Dedifferentiated amniotic fluid mesenchymal stem cell (primary cell): ENCODE data around the gene BRMS1.
"Not testable (repeated sequence)": the region's sequence is repeated elsewhere in the genome, so short reads cannot be mapped to it uniquely, and the experiment has no call there.

Experiments
- DNase-seq: peaks from one replicate; pipeline ENCODE4 v3.0.0-alpha.2; 2016; ENCODE audit errors: extremely low spot score

BRMS1 gene

DNA sequence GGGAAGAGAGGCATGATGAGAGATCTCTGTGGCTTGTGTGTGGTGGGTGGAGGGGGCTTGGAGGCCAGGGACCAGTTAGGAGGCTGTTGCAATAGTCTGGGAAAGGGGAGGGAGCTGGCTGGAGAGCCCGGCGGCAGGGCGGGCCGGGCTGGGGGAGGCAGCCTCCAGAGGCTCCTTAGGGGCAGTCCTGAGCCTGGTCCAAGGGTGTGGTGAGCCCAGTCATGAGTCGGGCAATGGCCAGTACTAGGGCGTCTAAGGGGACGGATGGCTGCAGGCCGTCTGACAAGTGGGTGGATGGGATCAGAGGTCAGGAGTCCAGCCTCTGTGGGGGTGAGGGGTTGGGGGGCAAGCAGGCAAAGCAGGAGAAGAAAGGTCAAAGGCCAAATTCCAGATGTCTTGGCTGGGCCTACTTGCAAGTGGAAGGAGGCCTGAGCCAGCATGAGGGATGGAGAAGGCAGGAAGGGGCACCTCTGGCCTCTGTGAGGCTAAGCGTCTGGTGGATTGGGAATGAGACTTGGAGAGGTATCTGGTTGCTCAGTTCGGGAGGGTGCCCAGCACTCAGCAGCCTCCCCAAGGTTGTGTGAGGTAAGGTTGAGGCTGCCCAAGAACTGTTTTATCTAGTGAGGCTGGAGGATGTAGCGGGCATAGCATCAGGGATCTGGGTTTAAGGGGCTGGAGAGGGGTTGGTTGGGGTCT is 22.0 kb downstream of the BRMS1 start:
- no peak for DNase-seq

DNA sequence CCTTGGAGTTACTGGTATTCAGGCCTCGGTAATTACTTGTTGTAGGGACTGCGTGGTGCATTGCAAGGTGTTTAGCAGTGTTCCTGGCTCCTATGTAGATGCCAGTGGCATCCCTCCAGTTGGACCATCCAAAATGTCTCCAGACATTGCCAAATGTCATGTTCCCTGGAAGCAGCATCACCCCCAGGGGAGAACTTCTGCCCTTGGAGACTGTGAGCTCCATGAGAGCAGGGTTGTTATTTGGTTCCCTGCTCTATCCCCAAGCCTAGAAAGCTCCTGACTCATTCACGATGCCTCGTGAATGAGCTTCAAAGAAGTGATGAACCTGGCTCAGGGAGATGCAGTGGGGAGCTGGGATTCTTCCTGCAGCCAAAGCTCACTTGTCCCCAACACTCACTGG is 23.3 kb downstream of the BRMS1 start:
- no peak for DNase-seq

DNA sequence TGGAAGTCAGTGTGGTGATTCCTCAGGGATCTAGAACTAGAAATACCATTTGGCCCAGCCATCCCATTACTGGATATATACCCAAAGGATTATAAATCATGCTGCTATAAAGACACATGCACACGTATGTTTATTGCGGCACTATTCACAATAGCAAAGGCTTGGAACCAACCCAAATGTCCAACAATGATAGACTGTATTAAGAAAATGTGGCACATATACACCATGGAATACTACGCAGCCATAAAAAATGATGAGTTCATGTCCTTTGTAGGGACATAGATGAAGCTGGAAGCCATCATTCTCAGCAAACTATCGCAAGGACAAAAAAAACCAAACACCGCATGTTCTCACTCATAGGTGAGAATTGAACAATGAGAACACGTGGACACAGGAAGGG is 24.2 kb downstream of the BRMS1 start:
- DNase-seq, result not testable (repeated sequence)

DNA sequence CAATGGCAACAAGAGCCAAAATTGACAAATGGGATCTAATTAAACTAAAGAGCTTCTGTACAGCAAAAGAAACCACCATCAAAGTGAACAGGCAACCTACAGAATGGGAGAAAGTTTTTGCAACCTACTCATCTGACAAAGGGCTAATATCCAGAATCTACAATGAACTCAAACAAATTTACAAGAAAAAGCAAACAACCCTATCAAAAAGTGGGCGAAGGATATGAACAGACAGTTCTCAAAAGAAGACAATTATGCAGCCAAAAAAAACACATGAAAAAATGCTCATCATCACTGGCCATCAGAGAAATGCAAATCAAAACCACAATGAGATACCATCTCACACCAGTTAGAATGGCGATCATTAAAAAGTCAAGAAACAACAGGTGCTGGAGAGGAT is 24.6 kb downstream of the BRMS1 start:
- not testable (repeated sequence) for DNase-seq

DNA sequence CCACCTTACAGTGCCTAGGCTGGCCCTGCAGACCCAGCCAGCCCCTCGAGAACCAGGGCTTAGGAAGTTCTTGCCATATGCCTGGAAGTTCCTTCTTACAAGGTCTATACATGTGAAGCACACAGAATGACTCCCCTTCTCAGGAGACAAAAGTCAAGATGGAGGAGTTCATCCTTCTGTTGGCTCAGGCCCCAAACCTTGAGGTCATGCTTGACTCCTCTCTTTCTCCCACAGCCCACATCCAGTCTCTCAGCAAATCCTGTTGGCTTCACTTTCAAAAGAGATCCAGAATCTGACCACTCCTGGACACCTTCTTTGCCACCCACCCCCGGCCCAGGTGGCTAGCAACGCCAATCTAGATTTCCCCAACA is 26.3 kb downstream of the BRMS1 start:
- DNase-seq, result no peak

DNA sequence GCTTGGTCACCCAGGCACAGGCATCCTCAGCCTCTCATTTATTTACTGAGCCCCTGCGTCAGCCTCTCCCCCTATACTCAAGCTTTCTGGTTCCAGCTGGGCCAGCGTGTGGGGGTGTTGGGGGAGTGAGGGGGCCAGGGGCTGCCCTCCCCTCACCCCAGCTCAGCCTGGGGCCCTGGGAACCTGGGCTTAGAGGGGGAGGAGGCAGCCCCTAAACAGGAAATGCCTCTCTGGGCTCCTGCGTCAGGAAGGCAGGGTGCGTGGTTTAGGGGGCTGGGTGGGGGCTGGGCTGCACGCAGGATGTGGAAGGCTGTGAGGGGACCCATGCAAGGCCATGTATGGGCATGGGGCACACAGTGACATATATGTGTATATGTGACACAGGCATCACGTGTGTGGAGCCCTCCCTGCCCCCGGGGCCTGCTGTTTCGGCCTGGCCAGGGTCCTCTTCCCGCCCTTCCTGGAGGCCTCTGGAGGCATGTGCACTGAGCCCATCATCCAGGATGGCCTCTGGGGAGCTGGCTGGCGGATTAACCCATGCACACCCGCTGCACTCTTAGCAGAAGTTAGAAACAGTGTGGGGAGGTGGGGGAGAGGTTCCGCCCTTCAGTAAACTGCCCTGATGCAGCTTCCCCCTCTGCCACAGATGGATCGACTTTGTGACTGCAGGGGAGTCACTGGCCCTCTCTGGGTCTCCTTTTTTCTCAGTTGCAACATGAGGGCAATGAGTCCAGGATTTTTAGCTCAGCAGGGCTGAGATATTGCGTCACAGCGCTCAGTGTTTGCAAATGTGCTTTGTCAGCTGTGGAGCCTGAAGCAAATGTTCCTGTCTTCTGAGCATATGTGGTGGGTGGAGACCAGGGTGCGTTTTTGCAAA is 26.9 kb downstream of the BRMS1 start:
- DNase-seq, result peak; percentile 69

DNA sequence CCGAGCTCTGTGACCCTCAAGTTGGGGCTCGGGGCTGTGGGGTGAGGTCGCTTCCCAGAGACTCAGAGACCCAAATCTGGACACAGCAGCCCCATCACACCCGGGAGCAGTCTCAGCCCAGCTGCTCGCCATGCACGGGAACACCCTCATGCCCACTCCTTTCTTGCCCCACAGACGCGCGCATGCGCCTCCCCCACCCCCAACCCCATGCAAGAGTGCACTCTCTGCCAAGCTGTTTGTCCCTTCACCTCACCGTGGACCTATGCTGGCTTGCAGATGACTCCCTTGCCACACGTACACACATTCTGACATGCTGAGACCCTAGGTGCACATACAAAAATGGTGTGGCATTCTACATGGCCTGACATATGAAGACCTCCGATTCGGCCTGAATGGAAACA is 27.6 kb downstream of the BRMS1 start:
- peak; percentile 38 for DNase-seq

DNA sequence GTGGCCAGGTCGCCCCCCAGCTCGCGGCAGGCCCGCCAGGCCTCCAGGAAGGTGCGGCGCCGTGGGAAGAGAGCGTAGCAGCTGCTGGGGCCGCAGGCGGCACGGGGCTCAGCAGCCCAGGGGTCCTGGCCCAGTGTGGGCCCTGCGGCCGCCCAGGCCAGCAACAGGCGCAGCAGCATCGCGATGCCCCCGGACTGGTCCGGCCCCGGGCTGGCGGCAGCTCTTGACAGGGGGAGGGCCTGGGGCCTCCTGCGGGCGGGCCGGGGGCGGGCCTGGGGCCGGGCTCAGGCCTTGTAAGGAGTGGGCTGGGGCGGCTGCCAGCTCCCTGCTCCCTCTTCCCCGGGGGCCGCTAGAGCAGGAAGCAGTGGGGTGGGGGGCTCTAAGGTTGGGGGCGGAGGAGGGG is 28.1 kb downstream of the BRMS1 start, which contains the start of gene CD248:
CD248 (minus strand) TSS at position 196 of the 403 bp plus-strand sequence; CDS start at position 179, 17 bp downstream.
- DNase-seq, result peak; percentile 37

DNA sequence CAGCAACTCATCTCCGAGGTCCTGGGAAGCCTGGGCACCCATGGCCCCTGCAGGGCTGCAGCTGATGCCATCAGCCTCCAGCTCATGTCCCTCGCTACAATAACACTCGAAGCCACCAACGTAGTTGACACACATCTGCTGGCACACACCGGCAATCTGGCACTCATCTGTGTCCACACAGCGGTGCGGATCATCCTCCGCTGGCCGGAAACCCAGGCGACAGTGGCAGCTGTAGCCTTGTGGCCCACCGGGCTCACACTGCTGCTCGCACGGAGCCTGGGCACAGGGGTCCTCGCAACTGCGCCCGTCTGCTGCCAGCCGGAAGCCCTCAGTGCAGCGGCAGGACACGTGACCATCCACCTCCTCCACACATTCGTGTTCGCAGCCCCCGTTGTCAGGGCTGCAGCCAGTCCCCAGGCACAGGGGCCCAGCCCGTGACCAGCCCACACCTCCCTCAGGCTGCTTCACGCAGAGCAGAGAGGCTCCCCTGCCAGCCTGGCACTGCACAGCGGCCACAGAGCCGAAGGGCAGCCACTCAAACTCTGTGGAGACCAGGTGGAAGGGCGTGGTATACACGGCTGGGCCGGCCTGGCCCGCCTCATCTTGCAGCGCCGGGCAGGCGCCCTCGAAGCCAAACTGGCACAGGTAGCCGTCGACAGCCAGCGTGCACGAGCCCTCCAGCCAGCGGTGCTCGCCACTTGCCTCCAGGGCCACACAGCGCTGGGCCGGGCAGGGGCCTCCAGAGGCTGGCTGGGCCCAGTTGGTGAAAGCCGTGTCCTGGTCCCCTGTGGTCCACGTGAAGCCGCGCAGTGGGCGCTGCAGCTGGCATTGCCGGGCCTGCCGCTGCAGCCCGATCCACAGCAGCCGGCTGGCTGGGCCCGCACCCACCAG is 28.7 kb downstream of the BRMS1 start:
- DNase-seq, result no peak

DNA sequence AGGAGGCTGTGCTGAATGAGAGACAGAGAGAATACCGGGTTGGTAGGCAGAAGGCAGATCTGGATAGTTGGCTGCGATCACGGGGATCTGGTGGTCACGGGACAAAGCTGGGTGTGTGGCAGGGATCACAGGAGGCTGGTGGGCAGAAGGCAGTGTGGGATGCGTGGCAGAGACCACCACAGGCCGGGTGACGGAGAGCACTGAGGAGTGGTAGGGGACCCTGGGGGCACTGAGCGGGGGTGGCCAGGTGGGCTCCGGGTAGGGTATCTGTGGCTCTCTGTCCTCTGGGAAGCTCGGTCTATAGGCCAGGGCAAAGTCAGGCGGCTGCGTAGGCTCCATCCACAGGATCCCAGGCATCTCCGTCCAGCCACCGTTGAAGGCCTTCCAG is 29.4 kb downstream of the BRMS1 start:
- no peak for DNase-seq

DNA sequence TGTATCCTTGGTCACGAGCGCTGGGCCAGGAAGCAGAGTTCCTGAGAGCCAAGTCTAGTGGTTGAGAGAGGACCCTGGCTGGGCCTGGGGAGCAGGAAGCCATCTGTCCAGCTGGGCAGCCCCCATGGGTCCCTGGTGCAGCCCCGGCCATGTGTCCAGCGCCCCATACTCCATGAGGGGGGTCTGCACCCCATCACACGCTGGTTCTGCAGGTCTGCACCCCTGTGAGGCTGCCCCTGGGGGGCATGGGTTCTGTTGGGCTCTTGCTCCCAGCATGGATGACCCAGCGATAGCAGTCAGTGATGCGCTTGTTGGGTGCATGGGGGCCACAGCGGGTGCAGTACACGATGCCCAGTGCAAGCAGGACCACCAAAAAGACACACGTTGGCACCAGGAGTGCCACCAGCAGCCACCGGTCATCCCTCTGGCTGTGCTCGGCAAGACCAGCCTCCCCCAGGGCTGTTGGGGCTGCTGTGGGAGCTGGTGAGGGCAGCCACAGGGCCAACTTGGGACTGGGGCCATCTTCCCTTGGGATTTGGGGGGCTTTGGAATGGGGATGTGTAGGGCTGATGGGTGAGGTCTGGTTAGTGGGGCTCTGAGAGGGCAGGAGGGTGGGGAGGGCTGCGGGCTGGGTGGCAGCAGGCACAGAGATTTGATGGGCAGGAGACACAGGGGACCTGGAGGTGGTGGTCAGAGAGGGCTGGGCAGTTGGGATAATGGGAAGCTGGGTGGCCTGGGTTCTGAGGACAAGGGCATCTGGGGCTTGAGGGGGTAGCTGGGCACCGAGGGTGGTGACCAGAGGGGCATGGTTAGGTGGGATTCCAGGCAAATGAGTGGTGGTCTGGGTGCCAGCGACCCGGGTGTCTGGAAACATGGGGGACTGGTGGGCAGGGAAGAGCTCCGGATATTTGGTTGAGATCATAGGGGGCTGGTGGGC is 30.1 kb downstream of the BRMS1 start:
- no peak for DNase-seq

DNA sequence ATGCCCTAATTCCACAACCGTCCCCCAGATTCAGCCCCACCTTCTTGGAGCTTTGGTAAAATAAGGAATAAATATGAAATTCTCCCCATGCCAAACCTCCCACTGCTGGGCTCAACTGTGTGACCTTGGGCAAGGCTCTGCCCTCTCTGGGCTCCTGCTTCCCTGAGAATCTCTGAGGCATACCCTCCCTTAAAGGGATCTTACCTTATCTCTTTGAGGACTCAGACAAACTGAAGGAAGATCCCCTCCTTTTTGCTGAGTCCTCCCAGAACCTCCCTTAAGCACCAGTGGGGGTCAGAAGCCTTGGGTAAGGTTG is 30.8 kb downstream of the BRMS1 start:
- DNase-seq, result no peak

DNA sequence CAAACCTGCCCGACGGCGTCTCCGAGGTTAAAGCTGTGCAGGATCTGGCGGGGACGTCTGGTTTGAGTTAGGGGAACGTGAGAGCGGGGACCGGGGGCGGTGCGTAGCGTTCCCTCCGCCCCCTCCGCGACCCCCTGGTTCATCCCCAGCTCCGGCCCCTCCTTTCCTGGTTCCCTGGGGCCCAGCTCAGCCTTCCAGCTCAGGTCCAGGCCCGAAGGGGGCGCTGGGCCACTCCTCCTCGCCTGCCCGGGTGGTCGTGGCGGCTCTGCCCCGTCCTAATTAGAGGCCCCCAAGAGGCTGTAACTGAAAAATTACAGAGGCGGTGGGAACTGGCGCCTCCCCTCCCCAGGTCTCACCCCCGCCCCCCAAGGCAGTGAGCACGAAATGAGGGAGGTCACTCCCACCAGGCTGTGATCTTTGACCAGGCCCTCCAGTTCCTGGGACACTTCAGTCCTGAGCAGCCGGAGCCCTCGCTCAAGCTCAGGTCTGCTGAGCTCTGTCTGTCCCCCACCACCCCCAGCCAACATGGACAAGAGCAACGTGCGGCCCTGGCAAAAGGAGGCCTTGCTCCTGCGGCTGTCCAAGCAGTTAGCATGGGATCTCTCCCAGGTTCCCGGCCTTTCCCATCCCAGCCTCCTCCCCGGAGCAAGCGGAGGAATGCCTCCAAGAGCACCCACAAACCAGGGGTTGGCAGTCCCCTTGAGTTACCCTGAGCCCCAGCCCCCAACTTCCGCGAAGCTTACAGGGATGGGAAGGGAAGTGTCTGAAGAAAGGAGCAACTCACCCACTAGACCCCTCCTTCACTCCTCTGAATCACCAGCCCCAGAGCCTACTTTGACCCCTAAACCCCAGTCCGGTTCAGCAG is 31.4 kb downstream of the BRMS1 start:
- no peak for DNase-seq

DNA sequence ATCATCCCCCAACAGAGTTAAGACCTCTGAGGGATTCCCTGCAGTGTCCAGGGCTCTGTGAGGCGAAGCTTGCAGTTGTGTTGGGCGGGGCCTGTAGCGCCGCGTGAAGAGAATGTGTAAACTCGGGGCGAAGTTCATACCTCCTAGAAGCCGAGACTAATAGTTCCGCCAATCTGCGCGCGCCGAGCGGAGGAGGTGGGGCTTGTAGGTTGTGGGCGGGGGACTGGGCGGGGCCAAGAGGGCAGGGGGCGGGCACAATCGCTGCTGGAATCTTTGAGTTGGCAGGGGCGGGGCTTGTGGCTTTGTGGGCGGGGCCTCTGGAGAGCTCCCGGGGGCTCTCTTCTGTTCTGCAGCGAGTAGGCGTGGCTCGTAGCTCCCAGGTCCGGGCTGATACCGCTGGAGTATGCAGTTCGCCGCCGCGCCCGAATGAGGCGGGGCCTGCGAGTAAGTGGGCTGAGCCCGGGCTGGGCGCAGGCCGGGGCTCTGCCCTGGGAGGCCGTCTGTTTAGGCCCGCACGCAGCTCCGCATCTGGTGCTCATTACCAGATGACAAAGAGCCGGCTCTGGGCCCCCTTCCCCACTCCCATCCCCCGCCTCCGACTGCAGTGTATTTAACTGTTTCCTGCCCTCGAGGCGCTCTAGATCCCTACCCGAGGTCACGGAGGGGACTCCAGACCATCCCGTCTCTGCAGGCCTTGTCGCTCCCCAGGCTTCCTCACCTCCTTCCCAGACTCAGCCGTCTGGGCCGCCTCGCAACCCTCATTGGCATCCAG is 32.2 kb downstream of the BRMS1 start:
- peak; percentile 99 for DNase-seq

DNA sequence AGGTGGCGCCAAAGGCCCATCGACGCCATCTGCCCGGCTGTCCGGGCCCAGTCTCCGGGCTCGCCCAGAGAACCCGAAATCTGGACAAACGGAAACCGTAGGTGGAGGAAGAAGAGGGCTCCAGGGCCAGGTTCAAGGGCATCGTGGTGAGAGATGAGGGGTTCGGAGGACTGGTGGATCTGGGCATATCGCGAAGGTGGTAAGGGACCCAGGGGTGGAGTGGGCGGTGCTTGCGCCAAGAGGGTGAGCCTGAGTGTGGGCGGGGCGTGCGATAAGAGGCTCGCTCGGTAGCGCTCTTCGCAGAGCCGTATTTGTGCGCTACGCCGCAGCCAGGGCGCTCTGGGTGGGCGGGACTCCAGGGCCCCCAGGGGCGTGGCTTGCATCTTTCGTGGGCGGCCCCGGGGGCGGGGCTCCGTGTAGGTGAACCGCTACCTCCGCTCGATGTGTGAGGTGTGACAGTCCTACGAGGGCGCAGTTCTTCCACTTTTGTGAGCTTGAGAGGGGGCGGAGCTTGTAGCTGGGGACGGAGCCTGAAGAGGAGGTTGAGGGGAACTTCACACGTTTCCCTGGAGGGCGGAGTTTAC is 32.8 kb downstream of the BRMS1 start:
- peak; percentile 85 for DNase-seq

DNA sequence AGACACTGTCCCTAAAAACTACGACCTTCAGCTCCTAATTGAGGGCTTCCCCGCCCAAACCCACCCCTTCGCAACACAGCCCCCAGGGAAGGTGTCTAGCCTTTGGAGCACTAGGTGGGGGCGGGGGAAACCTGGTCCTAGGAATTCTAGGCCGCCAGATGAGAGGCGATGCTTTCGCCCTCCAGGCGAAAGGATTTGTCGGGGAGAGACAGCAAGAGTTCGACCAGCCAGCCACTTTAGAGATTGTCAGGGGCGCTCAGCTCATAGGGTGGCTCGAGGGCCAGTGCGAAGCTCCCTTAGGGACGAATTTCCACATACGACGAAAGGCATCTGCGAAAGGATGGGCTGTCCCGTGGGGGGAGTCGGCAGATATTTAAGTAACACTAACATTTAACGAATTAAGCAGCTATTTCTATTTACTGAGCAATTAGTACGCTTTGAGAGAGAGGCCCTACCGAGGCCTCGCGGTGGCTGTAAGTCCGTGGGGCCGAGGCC is 33.4 kb downstream of the BRMS1 start:
- DNase-seq, result no peak

DNA sequence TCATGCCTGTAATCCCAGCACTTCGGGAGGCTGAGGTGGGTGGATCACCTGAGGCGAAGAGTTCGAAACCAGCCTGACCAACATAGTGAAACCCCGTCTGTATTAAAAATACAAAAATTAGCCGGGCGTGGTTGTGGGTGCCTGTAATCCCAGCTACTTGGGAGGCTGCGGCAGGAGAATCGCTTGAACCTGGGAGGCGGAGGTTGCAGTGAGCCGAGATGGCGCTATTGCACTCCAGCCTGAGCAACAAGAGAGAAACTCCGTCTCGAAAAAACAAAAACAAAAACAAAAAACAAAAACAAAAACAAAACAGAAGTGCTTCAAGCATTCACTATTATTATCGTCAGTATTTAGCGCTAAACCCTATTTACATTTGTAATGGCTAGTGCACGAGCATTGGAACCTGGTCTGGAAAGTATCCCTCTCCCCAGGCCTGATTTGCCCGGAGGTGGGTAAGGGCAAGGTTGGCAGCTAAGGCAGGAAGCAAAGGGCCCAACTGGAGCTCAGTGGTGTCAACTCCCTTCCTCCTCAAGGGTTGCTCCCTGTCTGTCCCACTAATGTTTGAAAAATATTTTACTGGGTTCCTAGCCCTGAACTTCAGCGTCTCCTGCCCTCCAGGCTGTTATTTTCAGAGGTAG is 34.0 kb downstream of the BRMS1 start:
- not testable (repeated sequence) for DNase-seq

DNA sequence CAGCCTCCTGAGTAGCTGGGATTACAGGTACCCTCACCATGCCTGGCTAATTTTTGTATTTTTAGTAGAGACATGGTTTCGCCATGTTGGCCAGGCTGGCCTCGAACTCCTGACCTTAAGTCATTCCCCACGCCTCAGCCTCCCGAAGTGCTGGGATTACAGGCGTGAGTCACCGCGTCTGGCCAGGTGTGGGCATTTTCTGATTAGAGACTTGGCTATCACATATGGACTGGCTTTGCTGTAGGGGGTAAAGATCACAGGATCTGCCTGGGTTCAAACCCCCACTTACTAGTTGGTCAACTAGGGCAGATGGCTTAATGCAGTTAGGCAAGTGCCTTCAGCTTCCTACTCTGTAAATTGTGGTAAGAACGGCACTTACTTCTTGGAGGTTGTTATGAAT is 34.6 kb downstream of the BRMS1 start:
- no peak for DNase-seq
